HG03196 (cell line): ENCODE results near the gene RFTN2.
A peak's percentile ranks its signal among the peaks of the same experiment; 100 is the strongest.
"Not testable (repeated sequence)": the region's sequence is repeated elsewhere in the genome, so short reads cannot be mapped to it uniquely, and the experiment has no call there.

ENCODE experiments used
- ATAC-seq: cut with Tn5 transposase; IDR thresholded peaks from one replicate; pipeline ENCODE4 v1.9.1; 2021; ENCODE audit not compliant: unreplicated experiment

RFTN2 gene

GRCh38 chr2:197606180-197606579 lies 69.2 kb downstream of the RFTN2 start:
- peak; percentile 83 for ATAC-seq

GRCh38 chr2:197604117-197604860 lies 71.1 kb downstream of the RFTN2 start:
- ATAC-seq = no peak

- no peak for ATAC-seq
These were observed 73.7 kb downstream of the RFTN2 start for GRCh38 chr2:197601726-197602125.

- no peak for ATAC-seq
These were observed 75.1 kb downstream of the RFTN2 start for GRCh38 chr2:197600306-197600705.

GRCh38 chr2:197599285-197599965 lies 76.0 kb downstream of the RFTN2 start:
- ATAC-seq = peak; percentile 41

- ATAC-seq = no peak
These were observed 76.9 kb downstream of the RFTN2 start for GRCh38 chr2:197598450-197598849.

- no peak for ATAC-seq
These were observed 78.2 kb downstream of the RFTN2 start for GRCh38 chr2:197597166-197597565.

- ATAC-seq = no peak
These were observed 78.6 kb downstream of the RFTN2 start for GRCh38 chr2:197596766-197597165.

- ATAC-seq = no peak
These were observed 83.9 kb downstream of the RFTN2 start for GRCh38 chr2:197591339-197592072.

- ATAC-seq = not testable (repeated sequence)
These were observed 88.1 kb downstream of the RFTN2 start for GRCh38 chr2:197587255-197587654.

- not testable (repeated sequence) for ATAC-seq
These were observed 95.2 kb downstream of the RFTN2 start for GRCh38 chr2:197580166-197580565.

GRCh38 chr2:197578294-197578693 lies 97.1 kb downstream of the RFTN2 start:
- not testable (repeated sequence) for ATAC-seq

GRCh38 chr2:197577446-197577845 lies 97.9 kb downstream of the RFTN2 start:
- no peak for ATAC-seq

GRCh38 chr2:197576631-197577030 lies 98.8 kb downstream of the RFTN2 start:
- no peak for ATAC-seq

GRCh38 chr2:197575987-197576386 lies 99.4 kb downstream of the RFTN2 start:
- no peak for ATAC-seq

- ATAC-seq = no peak
These were observed 101.8 kb downstream of the RFTN2 start for GRCh38 chr2:197573608-197574007.

GRCh38 chr2:197571627-197572271 lies 103.6 kb downstream of the RFTN2 start:
- ATAC-seq = no peak

GRCh38 chr2:197560146-197560665 lies 115.2 kb downstream of the RFTN2 start:
- no peak for ATAC-seq

GRCh38 chr2:197559681-197560080 lies 115.7 kb downstream of the RFTN2 start:
- no peak for ATAC-seq

- no peak for ATAC-seq
These were observed 117.0 kb downstream of the RFTN2 start for GRCh38 chr2:197558393-197558792.

- no peak for ATAC-seq
These were observed 118.9 kb downstream of the RFTN2 start for GRCh38 chr2:197556456-197556855.
